HCT116 (cell line): ENCODE data around the gene ZNF236. TPM values are rescaled to one million over a fixed set of nuclear protein-coding genes. Genes with fewer than 3 reads are reported as not detected.

Experiments
- ATAC-seq: fragments of 200-7000 bp; cut with Tn5 transposase; 2 replicates; pipeline ENCODE4 v1.9.1; 2020; ENCODE audit warnings: mild to moderate bottlenecking, moderate library complexity
- BruUV-seq: library from RNA; stranded (reverse); fragments of 400-500 nt; replicated peaks from 2 replicates; lab custom pipeline; 2021; lab: Mats Ljungman, UMichigan
- CTCF ChIA-PET: fragments of 300-600 bp; sonication (Branson Sonifier 250); formaldehyde crosslinking; loops from one replicate; lab custom pipeline; 2021; ENCODE audit warnings: antibody characterized with exemption; lab: Charles Lee
- POLR2A ChIA-PET: fragments of 300-600, 350-600 bp; sonication (Branson Sonifier 250); formaldehyde crosslinking; loops from one replicate; lab custom pipeline; 2021; ENCODE audit warnings: antibody characterized with exemption; lab: Charles Lee
- RAD21 ChIA-PET, 2 experiments: fragments of 300-600 bp; sonication (Branson Sonifier 250); formaldehyde crosslinking; loops; one replicate each; lab custom pipeline; 2023; ENCODE audit warnings: low total read pairs in 2 of 2; ENCODE audit not compliant: uncharacterized antibody in 2 of 2, unreplicated experiment in 2 of 2, low non-redundant PET in 1 of 2; lab: Charles Lee
- DNase-seq: peaks from one replicate; pipeline ENCODE4 v3.0.0-alpha.2; 2010; ENCODE audit warnings: low read depth, low spot score
- H2AFZ ChIP-seq: fragments of 200-600 bp; shearing (Covaris generic), sonication (generic); 2 replicates; pipeline ENCODE4 v1.6.1; 2017; ENCODE audit warnings: low read depth, mixed run types, mixed read lengths, antibody characterized with exemption, low read length; ENCODE audit not compliant: poor library complexity, severe bottlenecking
- H3K27ac ChIP-seq: 2 replicates; pipeline ENCODE4 v1.5.1; 2012; ENCODE audit warnings: low read depth, low read length
- H3K27me3 ChIP-seq: fragments of 200-600 bp; sonication (generic); 2 replicates; pipeline ENCODE4 v1.6.1; 2016; ENCODE audit warnings: mixed run types, low read length, mixed read lengths; ENCODE audit not compliant: insufficient read depth
- H3K36me3 ChIP-seq, 2 experiments: fragments of 200-500 bp in 1 of 2; fragments of 200-600 bp in 1 of 2; sonication (Bioruptor generic) in 1 of 2; sonication (generic) in 1 of 2; 2 replicates each; pipeline versions ENCODE4 v1.5.1 to v1.6.1; 2014 to 2016; ENCODE audit warnings: low read length in 2 of 2, inconsistent platforms in 1 of 2, mixed read lengths in 1 of 2, mixed run types in 1 of 2; ENCODE audit not compliant: insufficient read depth in 2 of 2, control insufficient read depth in 1 of 2
- H3K4me1 ChIP-seq, 2 experiments: fragments of 200-600 bp in 1 of 2; sonication (generic) in 1 of 2; 2 replicates each; pipeline versions ENCODE4 v1.5.1 to v1.6.1; 2012 to 2017; ENCODE audit warnings: low read length in 2 of 2, inconsistent platforms in 1 of 2, mild to moderate bottlenecking in 1 of 2, mixed read lengths in 1 of 2, mixed run types in 1 of 2, moderate library complexity in 1 of 2; ENCODE audit not compliant: insufficient read depth in 2 of 2, control insufficient read depth in 1 of 2
- H3K4me2 ChIP-seq: fragments of 200-600 bp; sonication (generic); 2 replicates; pipeline ENCODE4 v1.6.1; 2017; ENCODE audit warnings: mixed run types, low read length, mixed read lengths
- H3K4me3 ChIP-seq, 2 experiments: fragments of 200-600 bp in 1 of 2; sonication (generic) in 1 of 2; replicated peaks in 1 of 2; 2 replicates each; pipeline ENCODE4 v1.5.1; 2011 to 2016; ENCODE audit warnings: low read length in 2 of 2, control low read depth in 1 of 2, low read depth in 1 of 2, mild to moderate bottlenecking in 1 of 2, mixed read lengths in 1 of 2, mixed run types in 1 of 2
- H3K79me2 ChIP-seq: fragments of 200-600 bp; sonication (generic); 2 replicates; pipeline ENCODE4 v1.6.1; 2017; ENCODE audit warnings: mild to moderate bottlenecking, mixed run types, low read length, moderate library complexity, mixed read lengths; ENCODE audit not compliant: insufficient read depth
- H3K9ac ChIP-seq: fragments of 200-600 bp; sonication (generic); 2 replicates; pipeline ENCODE4 v1.6.1; 2016; ENCODE audit warnings: low read length, mixed read lengths
- H3K9me2 ChIP-seq: fragments of 200-600 bp; sonication (generic), shearing (Covaris generic); 2 replicates; pipeline ENCODE4 v1.6.1; 2017; ENCODE audit warnings: mixed run types, mild to moderate bottlenecking, moderate library complexity; ENCODE audit not compliant: insufficient read depth
- H3K9me3 ChIP-seq, 2 experiments: fragments of 200-500 bp in 1 of 2; fragments of 200-600 bp in 1 of 2; sonication (Bioruptor generic) in 1 of 2; sonication (generic) in 1 of 2; 2 replicates each; pipeline ENCODE4 v1.6.1; 2014 to 2017; ENCODE audit warnings: low read length in 2 of 2, mixed read lengths in 2 of 2, inconsistent platforms in 1 of 2, low read depth in 1 of 2, mild to moderate bottlenecking in 1 of 2, mixed run types in 1 of 2, moderate library complexity in 1 of 2; ENCODE audit not compliant: control insufficient read depth in 1 of 2, insufficient read depth in 1 of 2
- H4K20me1 ChIP-seq: fragments of 200-600 bp; sonication (generic), shearing (Covaris generic); 2 replicates; pipeline ENCODE4 v1.6.1; 2017; ENCODE audit warnings: mixed run types, mild to moderate bottlenecking, moderate library complexity; ENCODE audit not compliant: insufficient read depth
- CBX3 ChIP-seq: IDR thresholded peaks from 2 replicates; pipeline ENCODE4 v1.6.1; 2012; ENCODE audit warnings: low read depth
- EGR1 ChIP-seq: IDR thresholded peaks from 2 replicates; pipeline ENCODE4 v1.6.1; 2012; ENCODE audit warnings: low read depth
- ELF1 ChIP-seq: IDR thresholded peaks from 2 replicates; pipeline ENCODE4 v1.6.1; 2012; ENCODE audit warnings: low read depth, borderline replicate concordance
- EZH2 ChIP-seq: fragments of 200-600 bp; sonication (generic); IDR thresholded peaks from 2 replicates; pipeline ENCODE4 v1.6.1; 2017; ENCODE audit warnings: antibody characterized with exemption, mixed run types
- EZH2phosphoT487 ChIP-seq: fragments of 200-600 bp; IDR thresholded peaks from 2 replicates; pipeline ENCODE4 v1.6.1; 2018; ENCODE audit warnings: antibody characterized with exemption, borderline replicate concordance
- FOSL1 ChIP-seq: IDR thresholded peaks from 2 replicates; pipeline ENCODE4 v1.6.1; 2012; ENCODE audit warnings: low read depth
- JUND ChIP-seq: IDR thresholded peaks from 2 replicates; pipeline ENCODE4 v1.6.1; 2012
- POLR2A ChIP-seq: IDR thresholded peaks from 2 replicates; pipeline ENCODE4 v1.7.0; 2011; ENCODE audit warnings: borderline replicate concordance; ENCODE audit not compliant: insufficient read depth, insufficient read length; ENCODE audit errors: extremely low read depth
- RAD21 ChIP-seq: IDR thresholded peaks from 2 replicates; pipeline ENCODE4 v1.6.1; 2012; ENCODE audit warnings: low read depth, mild to moderate bottlenecking
- SIN3A ChIP-seq: IDR thresholded peaks from 2 replicates; pipeline ENCODE4 v1.6.1; 2012; ENCODE audit warnings: low read depth
- SRF ChIP-seq: IDR thresholded peaks from 2 replicates; pipeline ENCODE4 v1.6.1; 2012; ENCODE audit warnings: low read depth
- TCF7L2 ChIP-seq: IDR thresholded peaks from 2 replicates; pipeline ENCODE4 v1.7.0; 2011; ENCODE audit warnings: borderline replicate concordance, inconsistent platforms; ENCODE audit not compliant: insufficient read depth, insufficient read length; ENCODE audit errors: extremely low read depth
- ZNF274 ChIP-seq: fragments of 200-500 bp; sonication (Bioruptor generic); IDR thresholded peaks from 2 replicates; pipeline ENCODE4 v1.6.1; 2014; ENCODE audit warnings: mild to moderate bottlenecking, low read depth, low read length, inconsistent platforms
- intact Hi-C: fragments of 100-400 bp; cut with micrococcal nuclease; formaldehyde crosslinking; loops from 2 replicates; pipeline ENCODE4 v1.10.0; 2022
- total RNA-seq: library from RNA; stranded (reverse); gene quantifications from one replicate; pipeline ENCODE4 v1.2.1, GENCODE V29; 2021; ENCODE audit not compliant: unreplicated experiment
- TF ChIP-seq, protein P1 (sequence below): IDR thresholded peaks from 2 replicates; pipeline ENCODE4 v1.6.1; 2011; ENCODE audit warnings: mild to moderate bottlenecking, low read length, moderate library complexity; ENCODE audit not compliant: insufficient replicate concordance; ENCODE audit errors: extremely low read depth
- TF ChIP-seq, protein P2 (sequence below), 3 experiments: fragments of 200-600 bp in 1 of 3; sonication (generic) in 1 of 3; IDR thresholded peaks in 2 of 3; conservative IDR thresholded peaks in 1 of 3; 2 replicates each; pipeline ENCODE4 v1.5.1; 2012 to 2017; ENCODE audit warnings: low read depth in 2 of 3, low read length in 2 of 3, antibody characterized with exemption in 1 of 3, borderline replicate concordance in 1 of 3, control low read depth in 1 of 3, mild to moderate bottlenecking in 1 of 3, mixed read lengths in 1 of 3, mixed run types in 1 of 3, moderate library complexity in 1 of 3; ENCODE audit not compliant: insufficient read depth in 1 of 3
- TF ChIP-seq, protein P3 (sequence below): IDR thresholded peaks from 2 replicates; pipeline ENCODE4 v1.6.1; 2012

ZNF236 gene
- total RNA-seq, 1 experiment from 2014 or later, result 15.0 TPM

DNA sequence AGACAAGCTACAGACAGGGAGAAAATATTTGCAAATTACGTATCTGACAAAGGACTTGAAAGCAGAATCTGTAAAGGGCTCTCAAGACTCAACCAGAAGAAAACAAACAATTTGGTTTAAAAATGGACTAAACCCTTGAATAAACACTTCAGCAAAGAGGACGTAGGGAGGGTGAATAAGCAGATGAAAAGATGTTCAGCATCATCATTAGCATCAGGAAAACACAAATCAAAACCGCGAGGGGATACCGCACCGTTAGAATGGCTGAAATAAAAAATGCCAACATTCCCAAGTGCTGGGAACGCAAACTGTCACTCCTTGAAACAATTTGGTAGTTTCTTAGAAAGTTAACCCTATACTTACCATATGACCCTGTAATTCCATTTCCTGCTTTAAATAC is 173.5 kb downstream of the ZNF236 start:
- intact Hi-C loops, result no loop called here
- no peak overlapping the region for H3K9ac ChIP-seq
- no peak for ATAC-seq
- H3K9me3 ChIP-seq, result no peaks in the 10 kb centered on the region
- no TSS peak for BruUV-seq
- no peaks in the 10 kb centered on the region for H3K79me2 ChIP-seq
- no peaks in the 10 kb centered on the region for H4K20me1 ChIP-seq
- TF ChIP-seq JUND (no peak), ELF1 (no peak), TCF7L2 (no peak), ZNF274 (no peak), FOSL1 (no peak), POLR2A (no peak), EZH2phosphoT487 (no peak), CBX3 (no peak), SRF (no peak), RAD21 (no peak), EZH2 (no peak), SIN3A (no peak), EGR1 (no peak)
- TF ChIP-seq, protein P1, sequence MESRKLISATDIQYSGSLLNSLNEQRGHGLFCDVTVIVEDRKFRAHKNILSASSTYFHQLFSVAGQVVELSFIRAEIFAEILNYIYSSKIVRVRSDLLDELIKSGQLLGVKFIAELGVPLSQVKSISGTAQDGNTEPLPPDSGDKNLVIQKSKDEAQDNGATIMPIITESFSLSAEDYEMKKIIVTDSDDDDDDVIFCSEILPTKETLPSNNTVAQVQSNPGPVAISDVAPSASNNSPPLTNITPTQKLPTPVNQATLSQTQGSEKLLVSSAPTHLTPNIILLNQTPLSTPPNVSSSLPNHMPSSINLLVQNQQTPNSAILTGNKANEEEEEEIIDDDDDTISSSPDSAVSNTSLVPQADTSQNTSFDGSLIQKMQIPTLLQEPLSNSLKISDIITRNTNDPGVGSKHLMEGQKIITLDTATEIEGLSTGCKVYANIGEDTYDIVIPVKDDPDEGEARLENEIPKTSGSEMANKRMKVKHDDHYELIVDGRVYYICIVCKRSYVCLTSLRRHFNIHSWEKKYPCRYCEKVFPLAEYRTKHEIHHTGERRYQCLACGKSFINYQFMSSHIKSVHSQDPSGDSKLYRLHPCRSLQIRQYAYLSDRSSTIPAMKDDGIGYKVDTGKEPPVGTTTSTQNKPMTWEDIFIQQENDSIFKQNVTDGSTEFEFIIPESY, result no peak
- TF ChIP-seq, protein P2, sequence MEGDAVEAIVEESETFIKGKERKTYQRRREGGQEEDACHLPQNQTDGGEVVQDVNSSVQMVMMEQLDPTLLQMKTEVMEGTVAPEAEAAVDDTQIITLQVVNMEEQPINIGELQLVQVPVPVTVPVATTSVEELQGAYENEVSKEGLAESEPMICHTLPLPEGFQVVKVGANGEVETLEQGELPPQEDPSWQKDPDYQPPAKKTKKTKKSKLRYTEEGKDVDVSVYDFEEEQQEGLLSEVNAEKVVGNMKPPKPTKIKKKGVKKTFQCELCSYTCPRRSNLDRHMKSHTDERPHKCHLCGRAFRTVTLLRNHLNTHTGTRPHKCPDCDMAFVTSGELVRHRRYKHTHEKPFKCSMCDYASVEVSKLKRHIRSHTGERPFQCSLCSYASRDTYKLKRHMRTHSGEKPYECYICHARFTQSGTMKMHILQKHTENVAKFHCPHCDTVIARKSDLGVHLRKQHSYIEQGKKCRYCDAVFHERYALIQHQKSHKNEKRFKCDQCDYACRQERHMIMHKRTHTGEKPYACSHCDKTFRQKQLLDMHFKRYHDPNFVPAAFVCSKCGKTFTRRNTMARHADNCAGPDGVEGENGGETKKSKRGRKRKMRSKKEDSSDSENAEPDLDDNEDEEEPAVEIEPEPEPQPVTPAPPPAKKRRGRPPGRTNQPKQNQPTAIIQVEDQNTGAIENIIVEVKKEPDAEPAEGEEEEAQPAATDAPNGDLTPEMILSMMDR (IDR thresholded peaks at IDR 0.05 in 2 of 3, conservative IDR thresholded peaks at IDR 0.05 in 1 of 3; ENCODE audit: borderline replicate concordance in 1 of 3, insufficient read depth in 1 of 3, low read depth in 2 of 3, low read length in 2 of 3), result no peak
- TF ChIP-seq, protein P3, sequence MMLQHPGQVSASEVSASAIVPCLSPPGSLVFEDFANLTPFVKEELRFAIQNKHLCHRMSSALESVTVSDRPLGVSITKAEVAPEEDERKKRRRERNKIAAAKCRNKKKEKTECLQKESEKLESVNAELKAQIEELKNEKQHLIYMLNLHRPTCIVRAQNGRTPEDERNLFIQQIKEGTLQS, result no peak
- no peak overlapping the region for H2AFZ ChIP-seq
- H3K4me2 ChIP-seq, result no peak overlapping the region
- no peak overlapping the region for H3K4me3 ChIP-seq
- 0 out of 2 replicates have a peak, but pooled peaks cover 9% of the 10 kb centered on the region for H3K27me3 ChIP-seq
- no peak overlapping the region for H3K27ac ChIP-seq
- ChIA-PET POLR2A (no interaction called here), RAD21 (no interaction called here), CTCF (interaction anchor here (1.0 kb wide), 1 partner anchor 216 kb away, joined by 3 read pairs; no protein-coding TSS in a partner anchor)
- no peaks in the 10 kb centered on the region for H3K4me1 ChIP-seq
- no peaks in the 10 kb centered on the region for H3K9me2 ChIP-seq
- H3K36me3 ChIP-seq, result no peaks in the 10 kb centered on the region
- no peak for DNase-seq
